ENCODE results near the gene TUBAL3. TPM values are rescaled to one million over a fixed set of nuclear protein-coding genes. Genes with fewer than 3 reads are reported as not detected.
"Not testable (repeated sequence)": the region's sequence is repeated elsewhere in the genome, so short reads cannot be mapped to it uniquely, and the experiment has no call there.

Gene TUBAL3
- total RNA-seq, 2 donors from 2014 or later: 38.6 to 53.9 TPM

GRCh38 chr10:5434017-5434753 is 29.6 kb upstream of the TUBAL3 start:
- intact Hi-C loops (cut with DNase I, micrococcal nuclease): no loop called here
- peak; percentile 85 for ATAC-seq

DNA sequence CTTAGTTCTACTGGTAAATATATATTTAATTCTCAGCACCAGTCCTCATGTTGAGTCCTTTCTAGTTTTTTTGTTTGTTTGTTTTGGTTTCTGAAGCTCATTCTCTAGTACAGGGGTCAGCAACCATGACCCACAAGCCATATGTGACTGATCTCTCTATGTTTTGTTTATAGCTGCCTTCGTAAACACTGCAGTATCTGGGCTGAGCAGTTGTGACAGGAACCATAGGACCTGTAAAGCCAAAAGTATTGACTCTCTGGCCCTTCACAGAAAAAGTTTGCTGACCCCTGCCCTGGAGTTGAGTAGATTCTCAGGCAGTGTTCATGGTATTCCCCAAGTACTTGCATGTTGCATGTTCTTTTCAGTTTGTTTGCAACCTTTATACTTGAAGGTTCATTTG is 28.6 kb upstream of the TUBAL3 start:
- intact Hi-C loops (cut with DNase I, micrococcal nuclease): no loop called here
- DNase-seq: no peak
- ATAC-seq: no peak

More at GRCh38 chr10:5434017-5434753, 29.6 kb upstream of the TUBAL3 start:
- DNase-seq: no peak

GRCh38 chr10:5428133-5428532 is 23.5 kb upstream of the TUBAL3 start:
- intact Hi-C loops (cut with DNase I, micrococcal nuclease): no loop called here
- ATAC-seq (no peak), DNase-seq (no peak)

- intact Hi-C loops (cut with DNase I, micrococcal nuclease): no loop called here
- DNase-seq (no peak), ATAC-seq (no peak)
Observed at GRCh38 chr10:5424751-5425150, 20.1 kb upstream of the TUBAL3 start.

DNA sequence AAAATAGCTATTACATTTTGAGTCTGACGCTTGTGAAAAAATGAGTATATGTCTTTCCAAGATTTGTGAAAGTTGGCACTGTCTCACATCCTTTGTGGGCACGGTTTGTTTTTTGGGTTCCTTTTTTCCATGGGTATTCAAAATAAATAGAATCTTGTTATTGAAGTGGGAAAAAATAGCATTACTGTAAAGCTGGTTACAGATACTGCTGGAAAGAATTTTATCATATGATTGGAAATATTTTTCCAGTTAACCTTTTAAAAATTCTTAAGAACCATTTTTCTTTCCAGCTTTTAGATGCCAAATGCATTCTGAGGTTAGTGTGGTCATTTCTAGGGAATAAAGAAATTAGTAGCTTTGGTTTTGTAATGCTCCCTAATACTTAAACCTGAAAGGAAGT is 19.1 kb upstream of the TUBAL3 start:
- ATAC-seq (no peak), DNase-seq (no peak)
- intact Hi-C loops (cut with DNase I, micrococcal nuclease): no loop called here

DNA sequence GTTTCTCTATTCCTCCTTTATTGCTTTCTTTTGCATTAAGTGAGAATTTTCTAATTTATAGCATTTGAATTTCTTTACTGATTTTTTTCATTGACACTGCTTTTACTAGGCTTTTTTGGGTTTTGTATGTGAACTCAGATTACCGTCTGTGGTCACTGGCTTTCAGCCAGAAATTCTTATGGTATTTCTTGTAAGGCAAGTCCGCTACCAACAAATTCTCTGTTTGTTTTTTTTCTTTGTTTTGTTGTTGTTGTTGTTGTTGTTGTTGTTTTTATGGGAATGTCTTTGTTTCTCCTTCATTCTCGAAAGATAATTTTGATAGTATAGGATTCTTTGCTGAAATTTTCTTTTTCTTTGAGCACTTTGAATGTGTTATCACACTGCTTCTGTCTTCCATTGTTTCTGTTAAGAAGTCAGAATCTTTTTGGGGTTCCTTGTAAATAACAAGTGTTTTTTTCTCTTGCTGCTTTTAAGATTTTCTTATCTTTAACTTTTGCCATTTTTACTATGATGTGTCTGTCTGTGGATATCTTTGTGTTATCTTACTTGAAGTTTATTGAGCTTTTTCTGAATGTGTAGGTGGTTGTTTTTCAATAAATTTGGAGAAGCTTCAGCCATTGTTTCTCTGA is 15.0 kb upstream of the TUBAL3 start:
- DNase-seq: no peak
- intact Hi-C loops (cut with DNase I, micrococcal nuclease): no loop called here
- ATAC-seq: no peak

- DNase-seq (no peak), ATAC-seq (no peak)
- intact Hi-C loops (cut with DNase I, micrococcal nuclease): no loop called here
Observed at GRCh38 chr10:5418584-5418983, 14.0 kb upstream of the TUBAL3 start.

DNA sequence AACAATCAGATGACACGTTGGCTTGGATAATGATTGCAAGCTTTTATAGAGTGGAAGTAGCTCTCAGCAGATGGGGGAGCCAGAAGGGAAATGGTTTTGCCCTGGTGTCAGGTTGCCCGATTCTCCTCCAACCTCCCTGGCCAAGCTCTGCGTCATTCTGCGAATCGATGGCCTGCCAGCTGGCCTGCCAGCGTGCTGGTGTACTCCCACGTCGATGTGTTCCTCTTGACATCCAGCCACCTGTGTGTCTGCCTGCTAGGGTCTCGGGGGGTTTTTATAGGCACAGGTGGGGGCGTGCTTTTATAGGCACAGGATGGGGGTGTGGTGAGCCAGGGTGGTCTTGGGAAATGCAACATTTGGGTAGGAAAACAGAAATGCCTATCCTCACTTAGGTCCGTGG is 12.4 kb upstream of the TUBAL3 start:
- ATAC-seq: no peak
- intact Hi-C loops (cut with DNase I, micrococcal nuclease): no loop called here
- DNase-seq: no peak

DNA sequence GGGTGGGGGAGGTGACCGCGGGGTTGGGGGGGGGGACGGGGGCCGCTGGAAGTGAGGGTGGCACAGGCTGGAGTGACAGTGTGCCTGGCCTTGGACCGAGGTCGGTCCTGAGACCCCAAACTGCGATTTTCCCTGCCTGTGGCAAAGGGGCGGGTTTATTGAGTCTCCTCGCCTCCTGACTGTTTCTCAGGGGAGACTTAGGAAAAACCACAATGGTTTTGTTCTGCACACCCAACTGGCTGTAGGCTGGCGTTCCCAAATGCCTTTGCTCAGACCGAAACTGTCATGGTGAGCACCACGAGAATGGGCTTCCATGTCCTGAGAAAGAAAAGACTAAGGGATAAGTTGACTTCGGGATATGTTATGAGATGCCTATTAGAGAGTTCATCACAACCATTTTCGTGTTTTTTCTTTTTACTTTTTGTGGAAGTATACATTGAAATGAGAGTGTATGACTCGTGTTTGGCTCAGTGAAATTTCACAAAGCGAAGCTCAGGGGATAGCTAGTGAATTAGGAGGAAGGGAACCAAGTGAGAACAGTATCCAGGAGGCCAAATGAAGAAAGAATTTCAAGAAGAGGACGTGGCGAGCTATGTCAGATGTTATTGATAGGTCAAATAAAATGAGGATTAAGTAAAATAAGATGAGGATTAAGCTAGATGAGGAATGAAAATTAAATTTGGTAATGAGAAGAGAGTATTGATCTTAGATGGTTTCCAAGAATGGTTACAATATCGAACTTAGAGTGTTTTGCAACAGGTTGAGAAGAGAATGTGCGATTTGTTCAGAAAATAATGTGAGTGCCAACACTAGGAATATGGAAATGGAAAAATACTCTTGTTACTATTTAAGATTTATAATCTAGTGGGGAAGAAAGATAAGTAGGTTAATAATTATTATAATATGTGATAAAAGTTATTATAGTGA is 8.6 kb upstream of the TUBAL3 start:
- peak; percentile 18 for ATAC-seq
- intact Hi-C loops (cut with DNase I, micrococcal nuclease): no loop called here
- no peak for DNase-seq

DNA sequence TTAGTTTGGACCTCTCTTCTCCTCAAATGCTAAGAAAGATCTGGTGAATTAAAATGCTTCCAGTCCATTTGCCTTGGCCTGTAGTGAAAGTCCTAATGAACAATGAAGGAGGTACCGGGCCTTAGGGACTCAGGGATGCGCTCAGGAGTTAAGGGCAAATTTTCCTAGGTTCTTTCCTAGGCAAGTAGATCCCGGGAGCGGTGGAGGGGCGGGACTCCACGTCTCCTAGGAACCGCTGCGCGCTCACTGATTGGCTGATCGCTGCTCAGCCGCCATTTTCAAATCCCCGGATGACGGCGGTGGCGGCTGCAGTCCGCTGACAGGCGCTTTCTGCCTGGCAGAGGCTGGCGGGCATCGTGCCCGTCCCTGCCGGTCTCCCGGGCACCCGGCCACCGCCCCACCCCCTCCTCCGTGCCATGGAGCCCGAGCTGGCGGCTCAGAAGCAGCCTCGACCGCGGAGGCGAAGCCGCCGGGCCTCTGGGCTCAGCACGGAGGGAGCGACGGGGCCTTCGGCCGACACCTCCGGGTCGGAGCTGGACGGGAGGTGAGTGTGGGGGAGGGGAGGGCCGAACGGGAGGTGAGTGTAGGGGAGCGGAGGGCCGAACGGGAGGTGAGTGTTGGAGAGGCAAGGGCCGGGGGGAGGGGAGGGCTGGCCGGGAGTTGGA is 7.8 kb upstream of the TUBAL3 start, which contains the start of gene NET1:
NET1 (plus strand) TSS at position 281 of the 665 bp plus-strand sequence; CDS start at position 417, 136 bp downstream.
- DNase-seq (peak; percentile 89 to 90), ATAC-seq (peak; percentile 99)
- intact Hi-C loops (cut with DNase I, micrococcal nuclease): no loop called here

- intact Hi-C loops (cut with DNase I, micrococcal nuclease): no loop called here
- ATAC-seq (peak; percentile 3), DNase-seq (no peak)
Observed at GRCh38 chr10:5411941-5412276, 7.3 kb upstream of the TUBAL3 start.

- ATAC-seq; DNase-seq; intact Hi-C loops (cut with DNase I, micrococcal nuclease): not testable (repeated sequence)
Observed at GRCh38 chr10:5410787-5411186, 6.2 kb upstream of the TUBAL3 start.

DNA sequence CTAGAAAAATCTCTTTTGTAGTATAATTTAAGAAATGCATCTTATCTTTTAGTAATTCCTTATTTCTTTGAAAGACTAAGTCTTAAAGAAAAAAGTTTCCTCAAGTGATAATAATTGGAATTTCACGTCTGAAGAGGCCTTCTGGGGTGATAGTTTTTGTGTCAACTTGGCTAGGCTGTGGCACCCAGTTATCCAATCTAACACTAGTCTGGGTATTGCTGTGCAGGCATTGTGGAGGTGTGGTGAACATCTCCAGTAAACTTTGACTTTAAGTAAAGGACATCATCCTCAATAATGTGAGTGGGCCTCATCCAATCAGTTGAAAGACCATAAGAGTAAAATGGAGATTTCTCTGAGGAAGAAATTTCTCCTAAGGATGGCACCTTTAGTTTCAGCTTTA is 2.3 kb upstream of the TUBAL3 start:
- ATAC-seq (no peak), DNase-seq (no peak)
- intact Hi-C loops (cut with DNase I, micrococcal nuclease): no loop called here

- DNase-seq (peak; percentile 34 to 40), ATAC-seq (peak; percentile 81)
- intact Hi-C loops (cut with DNase I, micrococcal nuclease): no loop called here
Observed at GRCh38 chr10:5402798-5403197, 1.8 kb downstream of the TUBAL3 start.

- ATAC-seq (no peak), DNase-seq (no peak)
- intact Hi-C loops (cut with DNase I, micrococcal nuclease): no loop called here
Observed at GRCh38 chr10:5400468-5401240, 4.0 kb downstream of the TUBAL3 start.

DNA sequence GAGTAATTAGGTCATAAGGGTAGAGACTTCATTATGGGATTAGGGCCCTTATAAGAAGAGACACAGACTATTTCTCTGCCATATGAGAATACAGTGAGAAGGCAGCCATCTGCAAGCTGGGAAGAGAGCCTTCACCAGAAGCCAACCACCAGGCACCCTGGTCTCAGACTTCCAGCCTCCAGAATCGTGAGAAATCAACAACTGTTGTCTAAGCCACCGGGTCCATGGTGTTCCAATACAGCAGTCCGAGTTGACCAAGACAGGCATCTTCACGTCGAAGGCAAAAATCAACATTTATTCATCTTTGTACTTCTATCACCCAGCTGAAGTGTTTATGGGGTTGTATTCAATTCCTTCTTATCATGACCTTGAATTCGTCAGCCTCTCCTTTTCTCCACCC is 5.3 kb downstream of the TUBAL3 start:
- intact Hi-C loops (cut with DNase I, micrococcal nuclease): no loop called here
- DNase-seq: no peak

GRCh38 chr10:5396556-5397300 is 7.9 kb downstream of the TUBAL3 start:
- no peak for DNase-seq
- ATAC-seq: no peak
- intact Hi-C loops (cut with DNase I, micrococcal nuclease): no loop called here

More for the DNA sequence above, 5.3 kb downstream of the TUBAL3 start:
- ATAC-seq: no peak

DNA sequence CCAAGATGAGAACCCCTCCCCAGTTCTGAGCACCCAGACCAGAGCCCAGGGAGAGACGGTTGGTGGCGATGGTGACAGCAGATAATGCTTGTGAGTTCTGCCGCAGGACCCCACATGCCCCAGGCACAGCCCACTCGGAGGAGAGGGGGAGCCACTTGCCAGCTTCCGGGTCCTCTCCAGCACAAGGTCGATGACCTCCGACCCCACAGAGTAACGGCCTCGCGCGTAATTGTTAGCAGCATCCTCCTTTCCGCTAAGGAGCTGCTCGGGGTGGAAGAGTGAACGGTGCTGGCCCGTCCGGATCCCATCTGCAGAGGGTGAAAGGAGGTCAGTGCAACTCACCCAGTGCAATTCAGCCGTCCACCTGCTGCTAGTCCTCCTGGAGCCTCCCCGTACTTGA is 9.5 kb downstream of the TUBAL3 start:
- intact Hi-C loops (cut with DNase I, micrococcal nuclease): no loop called here
- DNase-seq (no peak), ATAC-seq (no peak)
